ENCODE data around the gene RAB35.

DNA sequence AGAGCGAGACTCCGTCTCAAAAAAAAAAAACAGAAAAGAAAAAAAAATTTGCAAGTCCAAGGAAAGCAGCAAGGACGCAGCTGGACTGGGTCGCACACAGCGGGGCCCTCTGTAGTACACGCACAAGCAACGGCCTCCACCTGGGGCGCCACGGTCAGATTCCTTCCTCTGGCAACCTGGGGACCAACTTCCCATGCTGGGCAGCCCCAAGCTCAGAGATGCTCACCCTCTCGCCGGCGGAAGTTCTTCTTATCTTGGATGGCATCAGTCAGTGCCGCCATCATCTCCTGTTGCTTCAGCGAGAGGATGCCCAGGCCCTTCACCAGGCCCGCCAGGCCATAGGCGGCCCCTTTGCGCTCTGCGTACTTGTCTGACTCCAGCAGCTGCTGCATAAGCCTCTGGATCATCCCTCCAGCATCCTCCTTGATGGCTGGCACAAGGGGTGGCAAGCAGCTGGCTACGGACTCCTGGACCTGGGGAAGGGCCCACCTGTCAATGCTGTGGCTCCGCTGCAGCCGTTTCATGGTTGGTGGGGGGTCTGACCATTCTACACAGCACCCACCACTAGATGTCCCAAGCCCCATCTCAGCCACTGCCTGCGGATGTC, 34.5 kb upstream of the RAB35 start:
- no peak for TF ChIP-seq POLR2A (IDR thresholded peaks at IDR 0.05; ENCODE audit: extremely low read depth, insufficient read length)
- TF ChIP-seq, protein P1, sequence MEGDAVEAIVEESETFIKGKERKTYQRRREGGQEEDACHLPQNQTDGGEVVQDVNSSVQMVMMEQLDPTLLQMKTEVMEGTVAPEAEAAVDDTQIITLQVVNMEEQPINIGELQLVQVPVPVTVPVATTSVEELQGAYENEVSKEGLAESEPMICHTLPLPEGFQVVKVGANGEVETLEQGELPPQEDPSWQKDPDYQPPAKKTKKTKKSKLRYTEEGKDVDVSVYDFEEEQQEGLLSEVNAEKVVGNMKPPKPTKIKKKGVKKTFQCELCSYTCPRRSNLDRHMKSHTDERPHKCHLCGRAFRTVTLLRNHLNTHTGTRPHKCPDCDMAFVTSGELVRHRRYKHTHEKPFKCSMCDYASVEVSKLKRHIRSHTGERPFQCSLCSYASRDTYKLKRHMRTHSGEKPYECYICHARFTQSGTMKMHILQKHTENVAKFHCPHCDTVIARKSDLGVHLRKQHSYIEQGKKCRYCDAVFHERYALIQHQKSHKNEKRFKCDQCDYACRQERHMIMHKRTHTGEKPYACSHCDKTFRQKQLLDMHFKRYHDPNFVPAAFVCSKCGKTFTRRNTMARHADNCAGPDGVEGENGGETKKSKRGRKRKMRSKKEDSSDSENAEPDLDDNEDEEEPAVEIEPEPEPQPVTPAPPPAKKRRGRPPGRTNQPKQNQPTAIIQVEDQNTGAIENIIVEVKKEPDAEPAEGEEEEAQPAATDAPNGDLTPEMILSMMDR (IDR thresholded peaks at IDR 0.05; ENCODE audit: low read depth, low read length), result no peak

All from NB4 (cell line).